Measurements from ENCODE around the gene SGCA. TPM values are rescaled to one million over a fixed set of nuclear protein-coding genes. Genes with fewer than 3 reads are reported as not detected.

The SGCA gene
- polyA plus RNA-seq, 1 donor (not counting 4 experiments of a cell fraction or from before 2014, with no cell fraction given), result not detected

DNA sequence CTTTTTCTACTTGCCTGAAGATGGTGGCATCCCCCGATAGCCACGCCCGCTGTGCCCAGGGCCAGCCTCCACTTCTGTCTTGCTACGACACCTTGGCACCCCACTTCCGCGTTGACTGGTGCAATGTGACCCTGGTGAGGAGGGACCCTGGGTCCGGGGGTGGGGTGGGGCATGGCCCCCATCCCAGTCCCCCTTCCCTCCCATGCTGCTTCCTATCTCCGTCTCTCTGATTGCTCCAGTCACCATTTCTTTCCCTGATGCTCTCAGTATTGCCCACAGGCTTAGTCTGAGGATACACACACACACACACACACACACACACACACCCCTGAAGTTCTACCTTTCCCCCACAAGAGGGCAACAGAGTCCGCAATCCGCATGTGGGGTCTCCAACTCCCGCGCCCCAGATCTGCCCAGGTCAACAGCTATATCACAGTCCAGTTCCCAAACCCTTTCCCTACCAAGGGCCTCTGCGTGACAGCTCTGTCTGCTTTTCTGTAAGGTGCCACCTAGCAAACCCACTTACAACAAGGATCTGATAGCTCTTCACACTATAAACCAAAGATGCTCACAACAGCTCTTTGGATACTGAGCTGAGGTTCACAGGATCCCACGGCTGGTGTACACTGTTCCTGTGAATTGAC, 3.4 kb downstream of the SGCA start:
- H4K20me1 ChIP-seq (ENCODE audit: control insufficient read depth, extremely low read depth, insufficient read depth, low read length), result no peaks in the 10 kb centered on the region
- no peaks in the 10 kb centered on the region for H3K9me1 ChIP-seq (ENCODE audit: control insufficient read depth, extremely low read depth, insufficient read depth, low read length)
- H2AFZ ChIP-seq (ENCODE audit: control insufficient read depth, low read length), result no peak overlapping the region
- H3K36me3 ChIP-seq (ENCODE audit: control insufficient read depth in 2 of 2, extremely low read depth in 1 of 2, insufficient read depth in 2 of 2, low read length in 2 of 2), result no peaks in the 10 kb centered on the region
- no peak overlapping the region for H3K9ac ChIP-seq (ENCODE audit: control insufficient read depth, extremely low read depth, insufficient read depth, low read length)
- FAIRE-seq (peak; percentile 77), DNase-seq (ENCODE audit: low read depth, low spot score) (no peak)
- dilution Hi-C loops (cut with MboI; ENCODE audit: extremely low pct_ligation_motif_present, low sequenced_read_pairs), result no loop called here
- H3K27ac ChIP-seq (ENCODE audit: control insufficient read depth, insufficient read depth, low read length), result no peak overlapping the region
- no peaks in the 10 kb centered on the region for H3K4me1 ChIP-seq (ENCODE audit: control insufficient read depth, extremely low read depth, insufficient read depth, low read length)
- peaks cover 3% of the 10 kb centered on the region for H3K27me3 ChIP-seq (ENCODE audit: control insufficient read depth, extremely low read depth, insufficient read depth, low read length)
- TF ChIP-seq EZH2 (IDR thresholded peaks at IDR 0.05; ENCODE audit: low read length) (no peak), CTCF (optimal IDR thresholded peaks at IDR 0.05 in 1 of 3, IDR thresholded peaks at IDR 0.05 in 1 of 3, conservative IDR thresholded peaks at IDR 0.05 in 1 of 3; ENCODE audit: extremely low read depth in 1 of 3, insufficient read depth in 2 of 3, low read length in 3 of 3) (peak; percentile 91 to 98 (median 93))
- H3K79me2 ChIP-seq (ENCODE audit: control insufficient read depth, insufficient read depth, low read length), result no peaks in the 10 kb centered on the region
- no peak overlapping the region for H3K4me3 ChIP-seq (ENCODE audit: control insufficient read depth in 2 of 3, extremely low read depth in 1 of 3, insufficient read depth in 2 of 3, low read depth in 1 of 3, low read length in 3 of 3)
- no peaks in the 10 kb centered on the region for H3K9me3 ChIP-seq (ENCODE audit: control insufficient read depth, low read depth, low read length)
- H3K4me2 ChIP-seq (ENCODE audit: control insufficient read depth, extremely low read depth, insufficient read depth, low read depth, low read length), result no peak overlapping the region

DNA sequence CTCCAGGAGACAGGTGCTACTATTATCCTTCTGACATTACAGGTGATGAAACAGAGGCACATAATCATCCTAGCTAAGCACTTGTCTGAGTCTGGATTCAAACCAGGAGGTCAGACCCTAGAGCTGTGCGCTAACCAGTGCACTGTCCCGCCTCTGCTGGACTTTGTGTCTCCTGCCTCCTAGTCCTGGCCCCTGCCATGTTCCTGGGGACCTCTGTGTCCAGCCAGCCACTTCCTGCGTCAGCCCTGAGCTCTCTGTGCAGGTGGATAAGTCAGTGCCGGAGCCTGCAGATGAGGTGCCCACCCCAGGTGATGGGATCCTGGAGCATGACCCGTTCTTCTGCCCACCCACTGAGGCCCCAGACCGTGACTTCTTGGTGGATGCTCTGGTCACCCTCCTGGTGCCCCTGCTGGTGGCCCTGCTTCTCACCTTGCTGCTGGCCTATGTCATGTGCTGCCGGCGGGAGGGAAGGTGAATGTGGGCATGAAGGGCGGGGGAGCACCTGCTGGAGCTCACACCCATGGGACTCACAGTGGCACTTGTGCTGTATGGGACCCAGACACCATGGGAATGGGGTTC, 4.2 kb downstream of the SGCA start:
- no peaks in the 10 kb centered on the region for H3K9me1 ChIP-seq (ENCODE audit: control insufficient read depth, extremely low read depth, insufficient read depth, low read length)
- no peak overlapping the region for H3K4me3 ChIP-seq (ENCODE audit: control insufficient read depth in 2 of 3, extremely low read depth in 1 of 3, insufficient read depth in 2 of 3, low read depth in 1 of 3, low read length in 3 of 3)
- TF ChIP-seq EZH2 (IDR thresholded peaks at IDR 0.05; ENCODE audit: low read length) (no peak), CTCF (optimal IDR thresholded peaks at IDR 0.05 in 1 of 3, IDR thresholded peaks at IDR 0.05 in 1 of 3, conservative IDR thresholded peaks at IDR 0.05 in 1 of 3; ENCODE audit: extremely low read depth in 1 of 3, insufficient read depth in 2 of 3, low read length in 3 of 3) (no peak)
- no peaks in the 10 kb centered on the region for H4K20me1 ChIP-seq (ENCODE audit: control insufficient read depth, extremely low read depth, insufficient read depth, low read length)
- no peaks in the 10 kb centered on the region for H3K9me3 ChIP-seq (ENCODE audit: control insufficient read depth, low read depth, low read length)
- H3K4me2 ChIP-seq (ENCODE audit: control insufficient read depth, extremely low read depth, insufficient read depth, low read depth, low read length), result no peak overlapping the region
- no peak for FAIRE-seq
- no peaks in the 10 kb centered on the region for H3K36me3 ChIP-seq (ENCODE audit: control insufficient read depth in 2 of 2, extremely low read depth in 1 of 2, insufficient read depth in 2 of 2, low read length in 2 of 2)
- no peaks in the 10 kb centered on the region for H3K4me1 ChIP-seq (ENCODE audit: control insufficient read depth, extremely low read depth, insufficient read depth, low read length)
- no peak for DNase-seq (ENCODE audit: low read depth, low spot score)
- H3K79me2 ChIP-seq (ENCODE audit: control insufficient read depth, insufficient read depth, low read length), result no peaks in the 10 kb centered on the region
- no peak overlapping the region for H3K27ac ChIP-seq (ENCODE audit: control insufficient read depth, insufficient read depth, low read length)
- no peak overlapping the region for H2AFZ ChIP-seq (ENCODE audit: control insufficient read depth, low read length)
- peaks cover 3% of the 10 kb centered on the region for H3K27me3 ChIP-seq (ENCODE audit: control insufficient read depth, extremely low read depth, insufficient read depth, low read length)
- no peak overlapping the region for H3K9ac ChIP-seq (ENCODE audit: control insufficient read depth, extremely low read depth, insufficient read depth, low read length)
- dilution Hi-C loops (cut with MboI; ENCODE audit: extremely low pct_ligation_motif_present, low sequenced_read_pairs), result no loop called here

All from keratinocyte (primary cell).